HepG2 (cell line): ENCODE measurements around the gene VKORC1L1. TPM values are rescaled to one million over a fixed set of nuclear protein-coding genes. Genes with fewer than 3 reads are reported as not detected.
"Not testable (repeated sequence)": the region's sequence is repeated elsewhere in the genome, so short reads cannot be mapped to it uniquely, and the experiment has no call there.

Source experiments
- ATAC-seq: fragments of 200-7000 bp; cut with Tn5 transposase; 3 replicates; pipeline ENCODE4 v1.9.1; 2020; ENCODE audit warnings: mild to moderate bottlenecking, moderate library complexity
- BruUV-seq: library from RNA; stranded (reverse); fragments of 400-500 nt; replicated peaks from 2 replicates; lab custom pipeline; 2021; lab: Mats Ljungman, UMichigan
- CTCF ChIA-PET: fragments of 300-600 bp; formaldehyde crosslinking; extraction: SDS; loops from one replicate; lab custom pipeline; 2021; ENCODE audit warnings: low total read pairs, inconsistent platforms, low intra/inter-chr PET ratio; lab: Yijun Ruan, JAX
- POLR2A ChIA-PET: fragments of 350-600 bp; sonication (Branson Sonifier 250); formaldehyde crosslinking; loops from one replicate; lab custom pipeline; 2020; ENCODE audit warnings: antibody characterized with exemption, inconsistent platforms; lab: Yijun Ruan, JAX
- DNase-seq: peaks from one replicate; pipeline ENCODE4 v3.0.0-alpha.2; 2015; ENCODE audit warnings: low spot score
- FAIRE-seq: peaks from 3 replicates; lab custom pipeline; 2011; peaks lifted over from hg19 to GRCh38; lab: Jason Lieb, UNC
- H2AFZ ChIP-seq: one replicate; pipeline ENCODE4 v1.6.1; 2011; ENCODE audit warnings: low read length, inconsistent platforms
- H3K27ac ChIP-seq: fragments of 300-600 bp; 3 replicates; pipeline ENCODE4 v1.8.0; 2011; ENCODE audit warnings: mixed run types, mild to moderate bottlenecking, mixed read lengths, low read length, inconsistent platforms; ENCODE audit not compliant: insufficient read depth; ENCODE audit errors: extremely low read length
- H3K27me3 ChIP-seq, 2 experiments: fragments of 200-600 bp in 1 of 2; 2 replicates in 1 of 2; 3 replicates in 1 of 2; pipeline versions ENCODE4 v1.6.0 to v1.8.0; 2011; ENCODE audit warnings: low read length in 2 of 2, mild to moderate bottlenecking in 2 of 2, moderate library complexity in 2 of 2, inconsistent platforms in 1 of 2; ENCODE audit not compliant: insufficient read depth in 2 of 2, control insufficient read depth in 1 of 2
- H3K36me3 ChIP-seq, 2 experiments: fragments of 200-600 bp in 1 of 2; replicated peaks in 1 of 2; 2 replicates in 1 of 2; 3 replicates in 1 of 2; pipeline versions ENCODE4 v1.5.1 to v1.8.0; 2011; ENCODE audit warnings: low read length in 2 of 2, inconsistent platforms in 1 of 2; ENCODE audit not compliant: insufficient read depth in 2 of 2, control insufficient read depth in 1 of 2
- H3K4me1 ChIP-seq: 2 replicates; pipeline ENCODE4 v1.5.1; 2012; ENCODE audit warnings: low read length, inconsistent platforms; ENCODE audit not compliant: insufficient read depth
- H3K4me2 ChIP-seq: 2 replicates; pipeline ENCODE4 v1.6.0; 2011; ENCODE audit warnings: low read depth, low read length, inconsistent platforms
- H3K4me3 ChIP-seq, 3 experiments: fragments of 200-600 bp in 1 of 3; sonication (generic), shearing (Covaris generic) in 1 of 3; replicated peaks in 1 of 3; 2 replicates each; pipeline ENCODE4 v1.5.1; 2011 to 2016; ENCODE audit warnings: low read length in 3 of 3, inconsistent platforms in 2 of 3, low read depth in 2 of 3, mild to moderate bottlenecking in 2 of 3, control low read depth in 1 of 3, mixed read lengths in 1 of 3; ENCODE audit not compliant: insufficient read depth in 1 of 3
- H3K79me2 ChIP-seq: one replicate; pipeline ENCODE4 v1.6.1; 2011; ENCODE audit warnings: low read length, inconsistent platforms; ENCODE audit not compliant: insufficient read depth
- H3K9ac ChIP-seq: 2 replicates; pipeline ENCODE4 v1.6.0; 2011; ENCODE audit warnings: mild to moderate bottlenecking, low read depth, low read length, inconsistent platforms; ENCODE audit not compliant: insufficient read depth
- H3K9me3 ChIP-seq: 2 replicates; pipeline ENCODE4 v1.5.1; 2012; ENCODE audit warnings: mild to moderate bottlenecking, low read length
- H4K20me1 ChIP-seq: 2 replicates; pipeline ENCODE4 v1.6.0; 2011; ENCODE audit warnings: inconsistent platforms, mild to moderate bottlenecking, low read length, moderate library complexity; ENCODE audit not compliant: insufficient read depth
- DMAP1 ChIP-seq: IDR thresholded peaks from 2 replicates; pipeline ENCODE4 v1.6.1; 2016
- HNRNPK ChIP-seq: fragments of 200-400 bp; formaldehyde crosslinking; IDR thresholded peaks from 2 replicates; pipeline ENCODE4 v1.6.1; 2018; ENCODE audit warnings: low read length, low read depth, moderate library complexity, mild to moderate bottlenecking; ENCODE audit not compliant: poor library complexity, severe bottlenecking
- WGBS: methylation state at CpG from one replicate; pipeline ENCODE4 v1.1.6; 2017; ENCODE audit warnings: low lambda C conversion rate; 5-methylcytosine and 5-hydroxymethylcytosine counted together
- in situ Hi-C: cut with HindIII; loops from 2 replicates; pipeline ENCODE4 v1.10.0; 2017; ENCODE audit warnings: low pct_unique_long_range_greater_than_20kb; ENCODE audit not compliant: extremely low pct_ligation_motif_present
- intact Hi-C: fragments of 100-400 bp; cut with micrococcal nuclease; formaldehyde crosslinking; loops from one replicate; pipeline ENCODE4 v1.10.0; 2022; ENCODE audit not compliant: unreplicated experiment
- polyA plus RNA-seq, 8 experiments: library from polyadenylated mRNA; depleted of rRNA in 3 of 8; stranded (reverse) in 7 of 8; unstranded in 1 of 8; fragments of >200 nt; fragmentation: Illumina TruSeq in 4 of 8; extraction: Trizol in 4 of 8; gene quantifications; 2 replicates each; pipeline versions ENCODE4 v1.2.1 to v1.2.3, GENCODE V29; 2011 to 2016; ENCODE audit warnings: low read depth in 4 of 8, missing spikeins in 1 of 8, mixed read lengths in 1 of 8; ENCODE audit not compliant: insufficient read depth in 1 of 8
- total RNA-seq, 5 experiments: library from RNA; depleted of rRNA; stranded (reverse); fragments of >200 nt; fragmentation: Illumina TruSeq; extraction: Trizol; gene quantifications; 2 replicates each; pipeline ENCODE4 v1.2.3, GENCODE V29; 2016; ENCODE audit warnings: low read depth in 1 of 5

The VKORC1L1 gene
- total and polyA plus RNA-seq, 2 of the 13 experiments (the other 11 are each of a cell fraction or from before 2014, with no cell fraction given): 13.9 to 16.5 TPM

DNA sequence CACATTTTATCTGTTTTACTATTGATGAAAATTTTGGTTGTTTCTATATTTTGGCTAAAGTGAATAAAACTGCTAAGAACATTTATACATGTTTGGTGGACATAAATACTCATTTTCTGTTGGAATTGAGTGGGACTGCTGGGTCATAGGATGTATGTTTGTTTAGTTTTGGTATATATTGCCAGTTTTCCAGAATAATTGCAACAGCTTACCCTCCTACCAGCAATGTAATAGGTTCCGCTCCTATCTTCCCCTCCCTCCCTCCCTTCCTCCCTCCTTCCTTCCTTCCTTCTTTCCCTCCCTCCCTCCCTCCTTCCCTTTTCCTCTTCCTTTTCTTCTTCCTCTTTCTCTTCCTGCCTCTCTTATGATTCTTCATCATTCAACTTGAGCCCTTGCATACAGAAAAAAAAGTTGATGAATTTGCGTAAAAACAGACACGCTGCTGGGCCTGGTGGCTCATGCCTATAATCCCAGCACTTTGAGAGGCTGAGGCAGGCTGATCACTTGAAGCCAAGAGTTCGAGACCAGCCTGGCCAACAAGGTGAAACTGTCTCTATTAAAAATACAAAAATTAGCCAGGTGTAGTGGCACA lies 23.5 kb downstream of the VKORC1L1 start:
- in situ Hi-C loops (no loop called here), intact Hi-C loops (no loop called here)
- Histone ChIP-seq H3K27ac (no peak overlapping the region), H4K20me1 (no peaks in the 10 kb centered on the region), H3K9ac (no peak overlapping the region), H3K27me3 (no peaks in the 10 kb centered on the region), H3K4me3 (no peak overlapping the region), H3K79me2 (peaks cover 7% of the 10 kb centered on the region), H2AFZ (no peak overlapping the region), H3K36me3 (peaks cover 5 to 12% of the 10 kb centered on the region in 2 experiments; a peak in 4 of 5 replicates), H3K4me2 (no peak overlapping the region), H3K4me1 (no peaks in the 10 kb centered on the region), H3K9me3 (peaks cover 1% of the 10 kb centered on the region; the same call in 1 of the 2 replicates)
- ChIA-PET POLR2A (no interaction called here), CTCF (no interaction called here)
- FAIRE-seq (no peak), ATAC-seq (no peak), DNase-seq (no peak)
- no TSS peak for BruUV-seq
- 96% methylated on average over 4 of the region's 4 CpGs for WGBS
- peak; percentile 77 for TF ChIP-seq HNRNPK
- TF ChIP-seq DMAP1: no peak

DNA sequence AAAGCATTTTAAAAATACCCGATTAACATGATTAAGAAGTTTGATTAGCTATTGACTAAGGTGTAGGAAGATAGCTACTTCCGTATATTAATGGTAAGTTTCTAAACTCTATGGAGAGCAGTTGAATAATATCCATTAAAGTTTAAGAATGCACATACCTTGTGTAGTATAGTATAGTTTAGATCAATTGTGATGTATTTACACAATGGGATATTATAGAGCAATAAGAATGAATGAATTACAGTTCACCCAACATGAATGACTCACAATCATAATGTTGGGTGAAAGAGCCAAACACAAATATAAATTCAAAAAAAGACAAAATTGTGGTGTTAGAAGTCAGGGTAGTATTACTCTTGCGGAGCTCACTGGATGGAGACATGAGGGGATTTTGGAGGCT lies 24.4 kb downstream of the VKORC1L1 start:
- CTCF ChIA-PET, H3K4me2 ChIP-seq, POLR2A ChIA-PET, H3K4me3 ChIP-seq, H3K9ac ChIP-seq, in situ Hi-C loops, H3K27ac ChIP-seq, intact Hi-C loops, H4K20me1 ChIP-seq, ATAC-seq, H3K27me3 ChIP-seq, BruUV-seq, H3K4me1 ChIP-seq, DNase-seq, H2AFZ ChIP-seq, H3K79me2 ChIP-seq, H3K36me3 ChIP-seq: not testable (repeated sequence)
- peak; percentile 61 for FAIRE-seq
- peaks cover 10% of the 10 kb centered on the region; the same call in 1 of the 2 replicates for H3K9me3 ChIP-seq
- 97% methylated on average over 3 of the region's 3 CpGs for WGBS

GRCh38 chr7:65898677-65899447 lies 26.0 kb downstream of the VKORC1L1 start:
- H3K4me2 ChIP-seq, FAIRE-seq, POLR2A ChIA-PET, DNase-seq, H4K20me1 ChIP-seq, in situ Hi-C loops, CTCF ChIA-PET, H3K27ac ChIP-seq, intact Hi-C loops, H3K4me1 ChIP-seq, H3K4me3 ChIP-seq, BruUV-seq, H2AFZ ChIP-seq, ATAC-seq, H3K27me3 ChIP-seq, H3K9ac ChIP-seq, H3K79me2 ChIP-seq, H3K36me3 ChIP-seq: not testable (repeated sequence)
- peaks cover 13% of the 10 kb centered on the region for H3K9me3 ChIP-seq
- WGBS: 94% methylated on average over 2 of the region's 2 CpGs
